ENCODE results near the gene RASA1. TPM values are rescaled to one million over a fixed set of nuclear protein-coding genes. Genes with fewer than 3 reads are reported as not detected.

RASA1 gene
- total RNA-seq, 1 experiment from 2014 or later, result 23.9 TPM

DNA sequence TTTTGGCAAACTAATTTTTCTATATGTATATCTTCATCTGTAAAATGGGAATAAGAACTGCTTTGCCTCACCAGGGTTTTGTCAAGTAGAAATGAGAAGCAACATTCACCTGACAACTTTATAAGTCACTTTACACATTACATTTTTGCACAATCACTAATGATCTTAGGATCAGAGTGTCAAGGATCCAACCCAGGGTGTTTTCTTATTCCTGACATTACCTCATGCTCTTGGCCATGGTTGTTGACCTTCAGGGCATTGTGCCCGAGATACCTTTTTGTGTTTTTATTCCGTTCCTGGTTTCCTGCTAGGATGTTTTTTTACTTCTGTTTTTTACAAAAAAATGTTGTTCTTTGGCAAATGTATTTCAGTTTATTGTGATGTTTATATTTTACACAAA lies 22.2 kb upstream of the RASA1 start:
- Histone ChIP-seq H4K20me1 (ENCODE audit: insufficient read depth) (no peaks in the 10 kb centered on the region), H3K4me3 (replicated peaks in 1 of 2; ENCODE audit: low read depth in 1 of 2, low read length in 2 of 2) (no peak overlapping the region), H3K4me2 (ENCODE audit: low read length) (no peak overlapping the region), H3K27ac (ENCODE audit: low read depth, low read length) (no peak overlapping the region), H3K27me3 (ENCODE audit: insufficient read depth, low read length) (no peaks in the 10 kb centered on the region), H3K9ac (ENCODE audit: low read length) (no peak overlapping the region), H3K9me2 (ENCODE audit: insufficient read depth) (no peaks in the 10 kb centered on the region), H2AFZ (ENCODE audit: low read depth, low read length, poor library complexity, severe bottlenecking) (no peak overlapping the region), H3K36me3 (ENCODE audit: control insufficient read depth in 1 of 2, insufficient read depth in 2 of 2, low read length in 2 of 2) (no peaks in the 10 kb centered on the region), H3K9me3 (ENCODE audit: control insufficient read depth in 1 of 2, insufficient read depth in 1 of 2, low read depth in 1 of 2, low read length in 2 of 2) (no peaks in the 10 kb centered on the region), H3K4me1 (ENCODE audit: control insufficient read depth in 1 of 2, insufficient read depth in 2 of 2, low read length in 2 of 2) (no peaks in the 10 kb centered on the region), H3K79me2 (ENCODE audit: insufficient read depth, low read length) (no peaks in the 10 kb centered on the region)
- ChIA-PET CTCF (no interaction called here), POLR2A (no interaction called here), RAD21 (ENCODE audit: low non-redundant PET in 1 of 2, low total read pairs in 2 of 2, uncharacterized antibody in 2 of 2, unreplicated experiment in 2 of 2) (no interaction called here)
- BruUV-seq (replicated peaks), result no TSS peak
- ATAC-seq, result no peak
- DNase-seq (ENCODE audit: low read depth, low spot score), result no peak
- no peak for TF ChIP-seq ZNF274 (IDR thresholded peaks at IDR 0.05; ENCODE audit: low read depth, low read length)
- intact Hi-C loops (cut with micrococcal nuclease), result no loop called here

DNA sequence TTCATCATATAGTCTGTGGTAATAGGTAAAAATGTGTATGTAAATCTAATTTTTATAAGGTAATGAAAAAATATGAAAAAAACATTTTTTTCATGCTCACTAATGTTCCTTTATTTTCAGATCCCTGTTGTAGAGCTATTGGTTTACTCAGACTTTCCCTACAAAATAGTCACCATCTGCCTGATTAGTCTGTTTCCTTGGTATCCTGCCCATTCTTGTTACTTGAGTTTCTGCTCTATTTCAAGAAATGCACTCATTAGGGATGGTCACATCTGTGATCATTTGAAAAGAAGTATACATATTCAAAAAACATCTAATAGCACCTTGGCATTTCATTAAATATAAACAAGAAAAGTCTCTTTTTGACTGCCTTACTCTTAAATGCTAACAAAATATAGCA lies 21.6 kb upstream of the RASA1 start:
- Histone ChIP-seq H3K4me2 (ENCODE audit: low read length) (no peak overlapping the region), H3K9me2 (ENCODE audit: insufficient read depth) (no peaks in the 10 kb centered on the region), H4K20me1 (ENCODE audit: insufficient read depth) (no peaks in the 10 kb centered on the region), H3K4me3 (replicated peaks in 1 of 2; ENCODE audit: low read depth in 1 of 2, low read length in 2 of 2) (no peak overlapping the region), H3K4me1 (ENCODE audit: control insufficient read depth in 1 of 2, insufficient read depth in 2 of 2, low read length in 2 of 2) (no peaks in the 10 kb centered on the region), H3K9me3 (ENCODE audit: control insufficient read depth in 1 of 2, insufficient read depth in 1 of 2, low read depth in 1 of 2, low read length in 2 of 2) (no peaks in the 10 kb centered on the region), H3K36me3 (ENCODE audit: control insufficient read depth in 1 of 2, insufficient read depth in 2 of 2, low read length in 2 of 2) (no peaks in the 10 kb centered on the region), H3K79me2 (ENCODE audit: insufficient read depth, low read length) (no peaks in the 10 kb centered on the region), H3K27me3 (ENCODE audit: insufficient read depth, low read length) (no peaks in the 10 kb centered on the region), H3K9ac (ENCODE audit: low read length) (no peak overlapping the region), H3K27ac (ENCODE audit: low read depth, low read length) (no peak overlapping the region), H2AFZ (ENCODE audit: low read depth, low read length, poor library complexity, severe bottlenecking) (no peak overlapping the region)
- DNase-seq (ENCODE audit: low read depth, low spot score), result no peak
- RAD21 ChIA-PET (ENCODE audit: low non-redundant PET in 1 of 2, low total read pairs in 2 of 2, uncharacterized antibody in 2 of 2, unreplicated experiment in 2 of 2), result no interaction called here
- POLR2A ChIA-PET, result no interaction called here
- BruUV-seq (replicated peaks), result no TSS peak
- CTCF ChIA-PET, result no interaction called here
- no peak for ATAC-seq
- intact Hi-C loops (cut with micrococcal nuclease), result no loop called here
- TF ChIP-seq CBX3 (IDR thresholded peaks at IDR 0.05; ENCODE audit: low read depth) (no peak), EGR1 (IDR thresholded peaks at IDR 0.05; ENCODE audit: low read depth) (no peak), ZFX (IDR thresholded peaks at IDR 0.05) (no peak), JUND (IDR thresholded peaks at IDR 0.05) (no peak), ZNF274 (IDR thresholded peaks at IDR 0.05; ENCODE audit: low read depth, low read length) (no peak), YY1 (IDR thresholded peaks at IDR 0.05; ENCODE audit: extremely low read depth, insufficient replicate concordance, low read depth, low read length) (no peak), EZH2 (IDR thresholded peaks at IDR 0.05) (no peak), EZH2phosphoT487 (IDR thresholded peaks at IDR 0.05; ENCODE audit: borderline replicate concordance) (no peak), FOSL1 (IDR thresholded peaks at IDR 0.05; ENCODE audit: low read depth) (no peak), SIN3A (IDR thresholded peaks at IDR 0.05; ENCODE audit: low read depth) (no peak), POLR2AphosphoS5 (IDR thresholded peaks at IDR 0.05; ENCODE audit: low read depth, low read length) (no peak), CEBPB (IDR thresholded peaks at IDR 0.05; ENCODE audit: low read depth) (no peak), SRF (IDR thresholded peaks at IDR 0.05; ENCODE audit: low read depth) (no peak), RAD21 (IDR thresholded peaks at IDR 0.05; ENCODE audit: low read depth) (no peak)
- TF ChIP-seq, protein P1, sequence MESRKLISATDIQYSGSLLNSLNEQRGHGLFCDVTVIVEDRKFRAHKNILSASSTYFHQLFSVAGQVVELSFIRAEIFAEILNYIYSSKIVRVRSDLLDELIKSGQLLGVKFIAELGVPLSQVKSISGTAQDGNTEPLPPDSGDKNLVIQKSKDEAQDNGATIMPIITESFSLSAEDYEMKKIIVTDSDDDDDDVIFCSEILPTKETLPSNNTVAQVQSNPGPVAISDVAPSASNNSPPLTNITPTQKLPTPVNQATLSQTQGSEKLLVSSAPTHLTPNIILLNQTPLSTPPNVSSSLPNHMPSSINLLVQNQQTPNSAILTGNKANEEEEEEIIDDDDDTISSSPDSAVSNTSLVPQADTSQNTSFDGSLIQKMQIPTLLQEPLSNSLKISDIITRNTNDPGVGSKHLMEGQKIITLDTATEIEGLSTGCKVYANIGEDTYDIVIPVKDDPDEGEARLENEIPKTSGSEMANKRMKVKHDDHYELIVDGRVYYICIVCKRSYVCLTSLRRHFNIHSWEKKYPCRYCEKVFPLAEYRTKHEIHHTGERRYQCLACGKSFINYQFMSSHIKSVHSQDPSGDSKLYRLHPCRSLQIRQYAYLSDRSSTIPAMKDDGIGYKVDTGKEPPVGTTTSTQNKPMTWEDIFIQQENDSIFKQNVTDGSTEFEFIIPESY (IDR thresholded peaks at IDR 0.05; ENCODE audit: extremely low read depth, insufficient replicate concordance, low read length), result no peak
- TF ChIP-seq, protein P2, sequence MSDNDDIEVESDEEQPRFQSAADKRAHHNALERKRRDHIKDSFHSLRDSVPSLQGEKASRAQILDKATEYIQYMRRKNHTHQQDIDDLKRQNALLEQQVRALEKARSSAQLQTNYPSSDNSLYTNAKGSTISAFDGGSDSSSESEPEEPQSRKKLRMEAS (IDR thresholded peaks at IDR 0.05), result no peak
- TF ChIP-seq, protein P3, sequence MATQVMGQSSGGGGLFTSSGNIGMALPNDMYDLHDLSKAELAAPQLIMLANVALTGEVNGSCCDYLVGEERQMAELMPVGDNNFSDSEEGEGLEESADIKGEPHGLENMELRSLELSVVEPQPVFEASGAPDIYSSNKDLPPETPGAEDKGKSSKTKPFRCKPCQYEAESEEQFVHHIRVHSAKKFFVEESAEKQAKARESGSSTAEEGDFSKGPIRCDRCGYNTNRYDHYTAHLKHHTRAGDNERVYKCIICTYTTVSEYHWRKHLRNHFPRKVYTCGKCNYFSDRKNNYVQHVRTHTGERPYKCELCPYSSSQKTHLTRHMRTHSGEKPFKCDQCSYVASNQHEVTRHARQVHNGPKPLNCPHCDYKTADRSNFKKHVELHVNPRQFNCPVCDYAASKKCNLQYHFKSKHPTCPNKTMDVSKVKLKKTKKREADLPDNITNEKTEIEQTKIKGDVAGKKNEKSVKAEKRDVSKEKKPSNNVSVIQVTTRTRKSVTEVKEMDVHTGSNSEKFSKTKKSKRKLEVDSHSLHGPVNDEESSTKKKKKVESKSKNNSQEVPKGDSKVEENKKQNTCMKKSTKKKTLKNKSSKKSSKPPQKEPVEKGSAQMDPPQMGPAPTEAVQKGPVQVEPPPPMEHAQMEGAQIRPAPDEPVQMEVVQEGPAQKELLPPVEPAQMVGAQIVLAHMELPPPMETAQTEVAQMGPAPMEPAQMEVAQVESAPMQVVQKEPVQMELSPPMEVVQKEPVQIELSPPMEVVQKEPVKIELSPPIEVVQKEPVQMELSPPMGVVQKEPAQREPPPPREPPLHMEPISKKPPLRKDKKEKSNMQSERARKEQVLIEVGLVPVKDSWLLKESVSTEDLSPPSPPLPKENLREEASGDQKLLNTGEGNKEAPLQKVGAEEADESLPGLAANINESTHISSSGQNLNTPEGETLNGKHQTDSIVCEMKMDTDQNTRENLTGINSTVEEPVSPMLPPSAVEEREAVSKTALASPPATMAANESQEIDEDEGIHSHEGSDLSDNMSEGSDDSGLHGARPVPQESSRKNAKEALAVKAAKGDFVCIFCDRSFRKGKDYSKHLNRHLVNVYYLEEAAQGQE (IDR thresholded peaks at IDR 0.05; ENCODE audit: low read depth), result no peak
- TF ChIP-seq, protein P4, sequence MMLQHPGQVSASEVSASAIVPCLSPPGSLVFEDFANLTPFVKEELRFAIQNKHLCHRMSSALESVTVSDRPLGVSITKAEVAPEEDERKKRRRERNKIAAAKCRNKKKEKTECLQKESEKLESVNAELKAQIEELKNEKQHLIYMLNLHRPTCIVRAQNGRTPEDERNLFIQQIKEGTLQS (IDR thresholded peaks at IDR 0.05), result no peak

All from HCT116 (cell line).